ENCODE data around the gene RPL36AL.

- no peak for TF ChIP-seq POLR2A (IDR thresholded peaks at IDR 0.05)
- TF ChIP-seq, protein P1, sequence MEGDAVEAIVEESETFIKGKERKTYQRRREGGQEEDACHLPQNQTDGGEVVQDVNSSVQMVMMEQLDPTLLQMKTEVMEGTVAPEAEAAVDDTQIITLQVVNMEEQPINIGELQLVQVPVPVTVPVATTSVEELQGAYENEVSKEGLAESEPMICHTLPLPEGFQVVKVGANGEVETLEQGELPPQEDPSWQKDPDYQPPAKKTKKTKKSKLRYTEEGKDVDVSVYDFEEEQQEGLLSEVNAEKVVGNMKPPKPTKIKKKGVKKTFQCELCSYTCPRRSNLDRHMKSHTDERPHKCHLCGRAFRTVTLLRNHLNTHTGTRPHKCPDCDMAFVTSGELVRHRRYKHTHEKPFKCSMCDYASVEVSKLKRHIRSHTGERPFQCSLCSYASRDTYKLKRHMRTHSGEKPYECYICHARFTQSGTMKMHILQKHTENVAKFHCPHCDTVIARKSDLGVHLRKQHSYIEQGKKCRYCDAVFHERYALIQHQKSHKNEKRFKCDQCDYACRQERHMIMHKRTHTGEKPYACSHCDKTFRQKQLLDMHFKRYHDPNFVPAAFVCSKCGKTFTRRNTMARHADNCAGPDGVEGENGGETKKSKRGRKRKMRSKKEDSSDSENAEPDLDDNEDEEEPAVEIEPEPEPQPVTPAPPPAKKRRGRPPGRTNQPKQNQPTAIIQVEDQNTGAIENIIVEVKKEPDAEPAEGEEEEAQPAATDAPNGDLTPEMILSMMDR (IDR thresholded peaks at IDR 0.05): no peak
Measured at GRCh38 chr14:49581209-49582112, 39.0 kb downstream of the RPL36AL start.

Data from esophagus squamous epithelium (tissue), 4 donors.